NCI-H128 (cell line): Measurements from ENCODE around the gene FOXJ3.

Source experiments
- DNase-seq: peaks from one replicate; lab custom pipeline; 2025; ENCODE audit not compliant: unreplicated experiment; lab: John Stamatoyannopoulos, UW

FOXJ3 gene

GRCh38 chr1:42146626-42147320 is 188.3 kb downstream of the FOXJ3 start:
- DNase-seq, result peak; percentile 72

- no peak for DNase-seq
Observed at GRCh38 chr1:42145764-42146625, 189.0 kb downstream of the FOXJ3 start.

DNA sequence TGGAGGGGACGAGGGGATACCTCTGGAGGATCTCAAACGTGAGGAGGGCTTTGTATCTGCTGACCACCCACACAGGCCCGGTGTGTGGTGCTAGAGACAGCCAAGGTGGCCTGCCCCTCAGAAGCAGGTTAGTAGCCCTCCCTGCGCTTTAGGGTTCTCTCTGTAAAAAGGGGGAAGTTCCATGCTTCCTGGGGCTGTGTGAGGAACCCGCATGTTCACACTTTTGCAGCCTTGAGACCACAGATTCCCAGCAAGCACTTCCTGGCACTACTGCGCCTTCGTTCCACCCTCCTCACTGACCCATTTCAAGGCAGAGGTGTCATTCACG is 189.7 kb downstream of the FOXJ3 start:
- no peak for DNase-seq

- DNase-seq, result no peak
Observed at GRCh38 chr1:42144711-42145388, 190.2 kb downstream of the FOXJ3 start.

- DNase-seq, result no peak
Observed at GRCh38 chr1:42143896-42144710, 190.9 kb downstream of the FOXJ3 start.

- DNase-seq, result no peak
Observed at GRCh38 chr1:42142894-42143675, 191.9 kb downstream of the FOXJ3 start.

- DNase-seq, result no peak
Observed at GRCh38 chr1:42141978-42142377, 193.1 kb downstream of the FOXJ3 start.

GRCh38 chr1:42140191-42140590 is 194.8 kb downstream of the FOXJ3 start:
- DNase-seq, result no peak

GRCh38 chr1:42139444-42139843 is 195.6 kb downstream of the FOXJ3 start:
- no peak for DNase-seq

DNA sequence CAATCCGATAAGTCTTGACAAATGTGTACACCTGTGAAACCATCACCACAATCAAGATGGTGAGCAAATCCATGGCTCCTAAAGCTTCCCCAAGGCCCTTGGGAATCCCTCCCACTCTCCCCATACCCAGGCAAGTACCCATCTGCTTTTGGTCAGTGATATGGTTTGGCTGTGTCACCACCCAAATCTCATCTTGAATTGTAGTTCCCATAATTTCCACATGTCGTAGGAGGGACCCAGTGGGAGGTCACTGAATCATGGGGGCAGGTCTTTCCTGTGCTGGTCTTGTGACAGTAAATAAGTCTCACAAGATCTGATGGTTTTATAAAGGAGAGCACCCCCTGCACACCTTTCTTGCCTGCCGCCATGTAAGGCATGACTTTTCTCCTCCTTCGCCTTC is 196.4 kb downstream of the FOXJ3 start:
- DNase-seq, result no peak

- DNase-seq, result no peak
Observed at GRCh38 chr1:42137766-42138165, 197.3 kb downstream of the FOXJ3 start.

- no peak for DNase-seq
Observed at GRCh38 chr1:42136466-42136865, 198.6 kb downstream of the FOXJ3 start.

GRCh38 chr1:42135426-42135825 is 199.6 kb downstream of the FOXJ3 start:
- no peak for DNase-seq

GRCh38 chr1:42133809-42134526 is 201.1 kb downstream of the FOXJ3 start:
- no peak for DNase-seq

DNA sequence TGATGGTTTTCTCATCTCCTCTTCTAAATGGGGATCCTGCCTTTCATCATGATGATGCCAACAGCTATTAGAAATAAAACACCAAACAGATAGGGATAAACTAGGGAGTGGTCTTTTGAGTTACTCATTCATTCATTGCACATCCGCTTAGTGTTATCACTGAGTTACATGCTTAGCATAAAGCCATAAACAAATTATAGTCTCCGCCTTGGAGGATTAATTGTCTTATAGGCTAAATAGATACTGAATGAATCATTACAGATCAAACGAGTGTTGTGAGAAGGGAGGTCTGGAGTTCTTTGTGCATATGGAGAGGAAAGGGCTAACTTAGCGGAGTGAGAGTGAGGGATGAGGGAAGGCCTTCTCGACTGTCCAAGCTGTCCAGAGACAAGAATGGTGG is 201.6 kb downstream of the FOXJ3 start:
- no peak for DNase-seq

DNA sequence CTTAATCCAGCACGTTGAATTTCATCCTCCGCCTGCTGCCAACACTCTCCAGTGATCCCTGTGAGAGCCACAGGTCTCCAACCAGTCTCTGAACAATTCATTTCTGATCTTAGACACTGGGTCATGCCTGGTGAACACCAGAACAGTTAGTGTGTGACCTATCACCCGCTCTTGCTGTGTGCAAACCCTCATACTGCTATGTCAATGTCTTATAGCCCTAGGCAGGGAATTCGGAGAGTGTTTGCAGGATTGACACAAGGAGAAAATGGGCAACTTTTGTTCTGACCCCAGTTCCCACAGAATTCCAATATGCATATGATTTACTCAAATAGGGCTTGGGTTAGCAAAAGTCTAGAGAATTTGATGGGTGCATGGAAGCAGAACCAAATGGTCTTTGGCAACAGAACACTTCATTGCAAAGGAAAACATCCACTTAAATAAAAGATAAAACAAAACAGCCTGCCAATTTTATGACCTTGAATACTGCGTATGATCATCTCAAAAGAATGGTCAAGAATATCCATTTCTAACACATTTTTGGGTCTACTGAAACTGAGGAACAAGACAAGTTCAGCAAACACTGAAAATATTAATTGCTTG is 204.9 kb downstream of the FOXJ3 start:
- DNase-seq, result no peak

DNA sequence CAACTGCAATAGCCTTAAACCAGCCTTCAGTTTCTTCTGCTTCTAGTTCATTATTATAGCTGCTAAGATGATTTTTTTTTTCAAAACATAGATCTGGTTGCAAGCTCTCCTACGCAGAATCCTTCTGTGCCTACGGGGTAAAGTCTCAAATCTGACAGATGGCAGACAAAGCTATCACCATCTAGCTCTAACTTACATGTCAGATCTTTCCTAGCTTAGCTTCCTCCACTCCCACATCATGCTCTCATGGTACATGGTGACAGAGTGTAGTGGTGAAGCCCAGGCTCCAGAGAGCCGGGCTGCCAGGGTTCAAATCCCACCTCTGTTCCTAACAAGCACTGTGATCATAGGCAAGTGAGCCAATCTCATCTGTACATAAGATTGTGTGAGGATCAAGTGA is 206.1 kb downstream of the FOXJ3 start:
- no peak for DNase-seq

GRCh38 chr1:42128499-42128898 is 206.5 kb downstream of the FOXJ3 start:
- no peak for DNase-seq

GRCh38 chr1:42127767-42128166 is 207.3 kb downstream of the FOXJ3 start:
- no peak for DNase-seq
